HCT116 (cell line): ENCODE results near the gene VAV2. TPM values are rescaled to one million over a fixed set of nuclear protein-coding genes. Genes with fewer than 3 reads are reported as not detected.

ENCODE experiments used
- ATAC-seq: fragments of 200-7000 bp; cut with Tn5 transposase; 2 replicates; pipeline ENCODE4 v1.9.1; 2020; ENCODE audit warnings: mild to moderate bottlenecking, moderate library complexity
- BruUV-seq: library from RNA; stranded (reverse); fragments of 400-500 nt; replicated peaks from 2 replicates; lab custom pipeline; 2021; lab: Mats Ljungman, UMichigan
- CTCF ChIA-PET: fragments of 300-600 bp; sonication (Branson Sonifier 250); formaldehyde crosslinking; loops from one replicate; lab custom pipeline; 2021; ENCODE audit warnings: antibody characterized with exemption; lab: Charles Lee
- POLR2A ChIA-PET: fragments of 300-600, 350-600 bp; sonication (Branson Sonifier 250); formaldehyde crosslinking; loops from one replicate; lab custom pipeline; 2021; ENCODE audit warnings: antibody characterized with exemption; lab: Charles Lee
- RAD21 ChIA-PET, 2 experiments: fragments of 300-600 bp; sonication (Branson Sonifier 250); formaldehyde crosslinking; loops; one replicate each; lab custom pipeline; 2023; ENCODE audit warnings: low total read pairs in 2 of 2; ENCODE audit not compliant: uncharacterized antibody in 2 of 2, unreplicated experiment in 2 of 2, low non-redundant PET in 1 of 2; lab: Charles Lee
- DNase-seq: peaks from one replicate; pipeline ENCODE4 v3.0.0-alpha.2; 2010; ENCODE audit warnings: low read depth, low spot score
- H2AFZ ChIP-seq: fragments of 200-600 bp; shearing (Covaris generic), sonication (generic); 2 replicates; pipeline ENCODE4 v1.6.1; 2017; ENCODE audit warnings: low read depth, mixed run types, mixed read lengths, antibody characterized with exemption, low read length; ENCODE audit not compliant: poor library complexity, severe bottlenecking
- H3K27ac ChIP-seq: 2 replicates; pipeline ENCODE4 v1.5.1; 2012; ENCODE audit warnings: low read depth, low read length
- H3K27me3 ChIP-seq: fragments of 200-600 bp; sonication (generic); 2 replicates; pipeline ENCODE4 v1.6.1; 2016; ENCODE audit warnings: mixed run types, low read length, mixed read lengths; ENCODE audit not compliant: insufficient read depth
- H3K36me3 ChIP-seq, 2 experiments: fragments of 200-500 bp in 1 of 2; fragments of 200-600 bp in 1 of 2; sonication (Bioruptor generic) in 1 of 2; sonication (generic) in 1 of 2; 2 replicates each; pipeline versions ENCODE4 v1.5.1 to v1.6.1; 2014 to 2016; ENCODE audit warnings: low read length in 2 of 2, inconsistent platforms in 1 of 2, mixed read lengths in 1 of 2, mixed run types in 1 of 2; ENCODE audit not compliant: insufficient read depth in 2 of 2, control insufficient read depth in 1 of 2
- H3K4me1 ChIP-seq, 2 experiments: fragments of 200-600 bp in 1 of 2; sonication (generic) in 1 of 2; 2 replicates each; pipeline versions ENCODE4 v1.5.1 to v1.6.1; 2012 to 2017; ENCODE audit warnings: low read length in 2 of 2, inconsistent platforms in 1 of 2, mild to moderate bottlenecking in 1 of 2, mixed read lengths in 1 of 2, mixed run types in 1 of 2, moderate library complexity in 1 of 2; ENCODE audit not compliant: insufficient read depth in 2 of 2, control insufficient read depth in 1 of 2
- H3K4me2 ChIP-seq: fragments of 200-600 bp; sonication (generic); 2 replicates; pipeline ENCODE4 v1.6.1; 2017; ENCODE audit warnings: mixed run types, low read length, mixed read lengths
- H3K4me3 ChIP-seq, 2 experiments: fragments of 200-600 bp in 1 of 2; sonication (generic) in 1 of 2; replicated peaks in 1 of 2; 2 replicates each; pipeline ENCODE4 v1.5.1; 2011 to 2016; ENCODE audit warnings: low read length in 2 of 2, control low read depth in 1 of 2, low read depth in 1 of 2, mild to moderate bottlenecking in 1 of 2, mixed read lengths in 1 of 2, mixed run types in 1 of 2
- H3K79me2 ChIP-seq: fragments of 200-600 bp; sonication (generic); 2 replicates; pipeline ENCODE4 v1.6.1; 2017; ENCODE audit warnings: mild to moderate bottlenecking, mixed run types, low read length, moderate library complexity, mixed read lengths; ENCODE audit not compliant: insufficient read depth
- H3K9ac ChIP-seq: fragments of 200-600 bp; sonication (generic); 2 replicates; pipeline ENCODE4 v1.6.1; 2016; ENCODE audit warnings: low read length, mixed read lengths
- H3K9me2 ChIP-seq: fragments of 200-600 bp; sonication (generic), shearing (Covaris generic); 2 replicates; pipeline ENCODE4 v1.6.1; 2017; ENCODE audit warnings: mixed run types, mild to moderate bottlenecking, moderate library complexity; ENCODE audit not compliant: insufficient read depth
- H3K9me3 ChIP-seq, 2 experiments: fragments of 200-500 bp in 1 of 2; fragments of 200-600 bp in 1 of 2; sonication (Bioruptor generic) in 1 of 2; sonication (generic) in 1 of 2; 2 replicates each; pipeline ENCODE4 v1.6.1; 2014 to 2017; ENCODE audit warnings: low read length in 2 of 2, mixed read lengths in 2 of 2, inconsistent platforms in 1 of 2, low read depth in 1 of 2, mild to moderate bottlenecking in 1 of 2, mixed run types in 1 of 2, moderate library complexity in 1 of 2; ENCODE audit not compliant: control insufficient read depth in 1 of 2, insufficient read depth in 1 of 2
- H4K20me1 ChIP-seq: fragments of 200-600 bp; sonication (generic), shearing (Covaris generic); 2 replicates; pipeline ENCODE4 v1.6.1; 2017; ENCODE audit warnings: mixed run types, mild to moderate bottlenecking, moderate library complexity; ENCODE audit not compliant: insufficient read depth
- SRF ChIP-seq: IDR thresholded peaks from 2 replicates; pipeline ENCODE4 v1.6.1; 2012; ENCODE audit warnings: low read depth
- YY1 ChIP-seq: IDR thresholded peaks from 2 replicates; pipeline ENCODE4 v1.6.1; 2011; ENCODE audit warnings: low read length, low read depth, moderate library complexity, mild to moderate bottlenecking; ENCODE audit not compliant: insufficient replicate concordance; ENCODE audit errors: extremely low read depth
- intact Hi-C: fragments of 100-400 bp; cut with micrococcal nuclease; formaldehyde crosslinking; loops from 2 replicates; pipeline ENCODE4 v1.10.0; 2022
- total RNA-seq: library from RNA; stranded (reverse); gene quantifications from one replicate; pipeline ENCODE4 v1.2.1, GENCODE V29; 2021; ENCODE audit not compliant: unreplicated experiment
- TF ChIP-seq, protein P1 (sequence below), 3 experiments: fragments of 200-600 bp in 1 of 3; sonication (generic) in 1 of 3; IDR thresholded peaks in 2 of 3; conservative IDR thresholded peaks in 1 of 3; 2 replicates each; pipeline ENCODE4 v1.5.1; 2012 to 2017; ENCODE audit warnings: low read depth in 2 of 3, low read length in 2 of 3, antibody characterized with exemption in 1 of 3, borderline replicate concordance in 1 of 3, control low read depth in 1 of 3, mild to moderate bottlenecking in 1 of 3, mixed read lengths in 1 of 3, mixed run types in 1 of 3, moderate library complexity in 1 of 3; ENCODE audit not compliant: insufficient read depth in 1 of 3

Gene VAV2
- total RNA-seq, 1 experiment from 2014 or later = 33.2 TPM

- no peak overlapping the region for H3K4me2 ChIP-seq
- H4K20me1 ChIP-seq = no peaks in the 10 kb centered on the region
- ChIA-PET RAD21 (no interaction called here), POLR2A (no interaction called here), CTCF (interaction anchor here (1.4 to 3.8 kb wide), 3 partner anchors 10 to 270 kb away, joined by 3 to 27 read pairs (median 5); partner anchors contain the start of gene BRD3OS)
- H3K9me2 ChIP-seq = no peaks in the 10 kb centered on the region
- no peaks in the 10 kb centered on the region for H3K79me2 ChIP-seq
- H2AFZ ChIP-seq = no peak overlapping the region
- DNase-seq = no peak
- TF ChIP-seq SRF (no peak), YY1 (no peak)
- TF ChIP-seq, protein P1, sequence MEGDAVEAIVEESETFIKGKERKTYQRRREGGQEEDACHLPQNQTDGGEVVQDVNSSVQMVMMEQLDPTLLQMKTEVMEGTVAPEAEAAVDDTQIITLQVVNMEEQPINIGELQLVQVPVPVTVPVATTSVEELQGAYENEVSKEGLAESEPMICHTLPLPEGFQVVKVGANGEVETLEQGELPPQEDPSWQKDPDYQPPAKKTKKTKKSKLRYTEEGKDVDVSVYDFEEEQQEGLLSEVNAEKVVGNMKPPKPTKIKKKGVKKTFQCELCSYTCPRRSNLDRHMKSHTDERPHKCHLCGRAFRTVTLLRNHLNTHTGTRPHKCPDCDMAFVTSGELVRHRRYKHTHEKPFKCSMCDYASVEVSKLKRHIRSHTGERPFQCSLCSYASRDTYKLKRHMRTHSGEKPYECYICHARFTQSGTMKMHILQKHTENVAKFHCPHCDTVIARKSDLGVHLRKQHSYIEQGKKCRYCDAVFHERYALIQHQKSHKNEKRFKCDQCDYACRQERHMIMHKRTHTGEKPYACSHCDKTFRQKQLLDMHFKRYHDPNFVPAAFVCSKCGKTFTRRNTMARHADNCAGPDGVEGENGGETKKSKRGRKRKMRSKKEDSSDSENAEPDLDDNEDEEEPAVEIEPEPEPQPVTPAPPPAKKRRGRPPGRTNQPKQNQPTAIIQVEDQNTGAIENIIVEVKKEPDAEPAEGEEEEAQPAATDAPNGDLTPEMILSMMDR (IDR thresholded peaks at IDR 0.05 in 2 of 3, conservative IDR thresholded peaks at IDR 0.05 in 1 of 3; ENCODE audit: borderline replicate concordance in 1 of 3, insufficient read depth in 1 of 3, low read depth in 2 of 3, low read length in 2 of 3) = 0 out of 6 replicates have a peak, but pooled peaks of 2 of the 3 experiments have one; percentile 5 to 18
- TF ChIP-seq, all 23 proteins: peak for 1
- Histone ChIP-seq H3K9ac (no peak overlapping the region), H3K27ac (no peak overlapping the region), H3K36me3 (no peaks in the 10 kb centered on the region), H3K9me3 (no peaks in the 10 kb centered on the region), H3K27me3 (0 out of 2 replicates have a peak, but pooled peaks cover 3% of the 10 kb centered on the region), H3K4me3 (no peak overlapping the region), H3K4me1 (peaks cover 16 to 24% of the 10 kb centered on the region in 2 experiments)
- intact Hi-C loops = loop anchor here (10.0 kb wide), 1 partner anchor 642 kb away; the partner anchor contains the start of genes SURF1 and SURF2
- no TSS peak for BruUV-seq
- no peak for ATAC-seq
Observed at GRCh38 chr9:133996531-133997520, 4.7 kb upstream of the VAV2 start.
